OCI-LY1 (cell line): ENCODE data around the gene SGPP1.

Experiments
- H2AFZ ChIP-seq: fragments of 200-600 bp; sonication (generic), shearing (Covaris generic); 2 replicates; pipeline ENCODE4 v1.6.0; 2014; ENCODE audit warnings: antibody characterized with exemption, mild to moderate bottlenecking, low read length
- H3F3A ChIP-seq: fragments of 200-600 bp; sonication (generic), shearing (Covaris generic); 2 replicates; pipeline ENCODE4 v1.6.0; 2014; ENCODE audit warnings: mild to moderate bottlenecking, antibody characterized with exemption, low read length, moderate library complexity; ENCODE audit not compliant: insufficient read depth
- H3K27ac ChIP-seq: fragments of 200-600 bp; sonication (generic); 2 replicates; pipeline ENCODE4 v1.5.1; 2014; ENCODE audit warnings: low read length, mixed run types, mild to moderate bottlenecking, low read depth; ENCODE audit not compliant: poor library complexity, severe bottlenecking
- H3K27me3 ChIP-seq: fragments of 200-600 bp; sonication (generic); 2 replicates; pipeline ENCODE4 v1.6.0; 2014; ENCODE audit warnings: antibody characterized with exemption, mild to moderate bottlenecking, low read length, moderate library complexity; ENCODE audit not compliant: insufficient read depth
- H3K36me3 ChIP-seq: fragments of 200-600 bp; sonication (generic); 2 replicates; pipeline ENCODE4 v1.6.1; 2014; ENCODE audit warnings: mild to moderate bottlenecking, antibody characterized with exemption, low read length, moderate library complexity, mixed read lengths; ENCODE audit not compliant: insufficient read depth
- H3K4me1 ChIP-seq: fragments of 200-600 bp; sonication (generic); 2 replicates; pipeline ENCODE4 v1.5.1; 2014; ENCODE audit warnings: mild to moderate bottlenecking, low read length, moderate library complexity; ENCODE audit not compliant: insufficient read depth, severe bottlenecking
- H3K4me2 ChIP-seq: fragments of 200-600 bp; sonication (generic), shearing (Covaris generic); 2 replicates; pipeline ENCODE4 v1.6.1; 2014; ENCODE audit warnings: low read length
- H3K4me3 ChIP-seq: fragments of 200-600 bp; sonication (generic); 2 replicates; pipeline ENCODE4 v1.5.1; 2014; ENCODE audit warnings: low read length, low read depth, mild to moderate bottlenecking, mixed read lengths; ENCODE audit not compliant: poor library complexity, severe bottlenecking
- H3K79me2 ChIP-seq: fragments of 200-600 bp; shearing (Covaris generic); 2 replicates; pipeline ENCODE4 v1.6.1; 2016; ENCODE audit warnings: mixed run types, low read length, mixed read lengths; ENCODE audit not compliant: insufficient read depth
- H3K9ac ChIP-seq: fragments of 200-600 bp; sonication (generic), shearing (Covaris generic); 2 replicates; pipeline ENCODE4 v1.6.1; 2014; ENCODE audit warnings: mild to moderate bottlenecking, low read length, mixed read lengths
- H3K9me2 ChIP-seq: fragments of 200-600 bp; sonication (generic), shearing (Covaris generic); 2 replicates; pipeline ENCODE4 v1.6.1; 2014; ENCODE audit warnings: low read depth, mild to moderate bottlenecking, low read length, mixed read lengths
- H3K9me3 ChIP-seq: fragments of 200-600 bp; shearing (Covaris generic); 2 replicates; pipeline ENCODE4 v1.6.1; 2014; ENCODE audit warnings: low read length, mixed read lengths
- H4K20me1 ChIP-seq: fragments of 200-600 bp; sonication (generic), shearing (Covaris generic); 2 replicates; pipeline ENCODE4 v1.6.0; 2016; ENCODE audit warnings: mild to moderate bottlenecking, low read length; ENCODE audit not compliant: insufficient read depth
- EZH2 ChIP-seq: fragments of 200-600 bp; sonication (generic), shearing (Covaris generic); IDR thresholded peaks from 2 replicates; pipeline ENCODE4 v1.8.0; 2017; ENCODE audit warnings: borderline replicate concordance, mixed run types, mild to moderate bottlenecking, antibody characterized with exemption, low read length, moderate library complexity, mixed read lengths
- TF ChIP-seq, protein P1 (sequence below): fragments of 200-600 bp; sonication (generic), shearing (Covaris generic); IDR thresholded peaks from 2 replicates; pipeline ENCODE4 v1.5.1; 2017; ENCODE audit warnings: mild to moderate bottlenecking, antibody characterized with exemption, low read length, moderate library complexity, mixed read lengths

SGPP1 gene

DNA sequence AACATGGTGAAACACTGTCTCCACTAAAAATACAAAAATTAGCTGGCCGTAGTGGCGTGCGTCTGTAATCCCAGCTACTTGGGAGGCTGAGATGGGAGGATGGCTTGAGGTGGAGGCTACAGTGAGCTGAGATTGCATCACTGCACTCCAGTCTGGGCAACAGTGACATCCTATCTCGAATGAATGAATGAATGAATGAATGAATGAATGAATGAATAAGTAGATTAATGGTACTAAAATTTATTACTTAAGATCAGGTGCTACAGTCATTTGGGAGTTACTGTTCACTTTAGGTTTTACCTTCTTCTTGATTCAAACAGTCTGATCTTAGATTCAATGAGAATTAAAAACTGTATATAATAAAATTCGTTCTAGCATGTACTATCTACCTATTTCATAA lies 54.6 kb downstream of the SGPP1 start:
- Histone ChIP-seq H3K9me3 (no peaks in the 10 kb centered on the region), H3K36me3 (peaks cover 13% of the 10 kb centered on the region), H3K4me2 (no peak overlapping the region), H3K79me2 (no peaks in the 10 kb centered on the region), H3K9ac (no peak overlapping the region), H2AFZ (no peak overlapping the region), H3K27me3 (no peaks in the 10 kb centered on the region), H3K4me1 (no peaks in the 10 kb centered on the region), H3K4me3 (no peak overlapping the region), H4K20me1 (no peaks in the 10 kb centered on the region), H3K9me2 (no peaks in the 10 kb centered on the region), H3K27ac (no peak overlapping the region), H3F3A (no peaks in the 10 kb centered on the region)
- TF ChIP-seq, protein P1, sequence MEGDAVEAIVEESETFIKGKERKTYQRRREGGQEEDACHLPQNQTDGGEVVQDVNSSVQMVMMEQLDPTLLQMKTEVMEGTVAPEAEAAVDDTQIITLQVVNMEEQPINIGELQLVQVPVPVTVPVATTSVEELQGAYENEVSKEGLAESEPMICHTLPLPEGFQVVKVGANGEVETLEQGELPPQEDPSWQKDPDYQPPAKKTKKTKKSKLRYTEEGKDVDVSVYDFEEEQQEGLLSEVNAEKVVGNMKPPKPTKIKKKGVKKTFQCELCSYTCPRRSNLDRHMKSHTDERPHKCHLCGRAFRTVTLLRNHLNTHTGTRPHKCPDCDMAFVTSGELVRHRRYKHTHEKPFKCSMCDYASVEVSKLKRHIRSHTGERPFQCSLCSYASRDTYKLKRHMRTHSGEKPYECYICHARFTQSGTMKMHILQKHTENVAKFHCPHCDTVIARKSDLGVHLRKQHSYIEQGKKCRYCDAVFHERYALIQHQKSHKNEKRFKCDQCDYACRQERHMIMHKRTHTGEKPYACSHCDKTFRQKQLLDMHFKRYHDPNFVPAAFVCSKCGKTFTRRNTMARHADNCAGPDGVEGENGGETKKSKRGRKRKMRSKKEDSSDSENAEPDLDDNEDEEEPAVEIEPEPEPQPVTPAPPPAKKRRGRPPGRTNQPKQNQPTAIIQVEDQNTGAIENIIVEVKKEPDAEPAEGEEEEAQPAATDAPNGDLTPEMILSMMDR = no peak
- TF ChIP-seq EZH2 = no peak

DNA sequence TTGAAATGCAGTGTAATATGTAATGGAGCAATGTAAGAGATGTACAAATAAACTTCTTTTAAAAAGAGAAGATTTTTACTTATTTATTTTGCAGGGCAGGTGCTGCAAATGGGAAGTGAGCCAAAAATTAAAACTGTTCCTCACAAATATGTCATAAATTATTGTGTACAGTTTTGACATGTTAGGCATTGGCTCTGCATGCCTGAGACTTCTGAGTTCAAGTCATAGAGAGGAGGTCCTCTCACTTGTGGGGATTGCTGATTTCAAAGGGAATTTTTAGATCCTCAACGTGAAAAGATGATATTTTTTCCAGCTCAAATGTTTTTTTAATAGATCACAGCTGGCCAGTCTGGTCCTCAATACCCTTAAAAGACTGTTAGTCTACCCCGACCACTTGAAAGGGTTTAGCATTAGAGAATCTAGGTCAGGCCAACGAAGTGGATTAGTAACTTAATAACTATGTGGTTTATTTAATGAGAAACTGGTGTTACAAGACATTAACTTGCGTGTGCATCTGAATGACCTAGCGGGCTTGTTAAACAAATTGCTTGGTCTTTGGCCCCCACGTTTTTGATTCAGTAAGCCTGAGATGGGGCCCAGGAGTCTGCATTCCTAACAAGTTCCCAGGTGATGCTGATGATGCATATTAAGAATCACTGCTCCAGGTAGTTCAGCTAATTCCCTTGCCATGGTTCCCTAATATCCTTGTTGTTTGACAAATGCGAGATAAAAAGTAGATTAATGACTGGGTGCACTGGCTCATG lies 55.3 kb downstream of the SGPP1 start:
- no peaks in the 10 kb centered on the region for H3K79me2 ChIP-seq
- no peaks in the 10 kb centered on the region for H3F3A ChIP-seq
- no peak overlapping the region for H3K4me3 ChIP-seq
- no peaks in the 10 kb centered on the region for H3K9me2 ChIP-seq
- no peaks in the 10 kb centered on the region for H3K27me3 ChIP-seq
- no peak overlapping the region for H3K9ac ChIP-seq
- no peak for TF ChIP-seq EZH2
- TF ChIP-seq, protein P1 = no peak
- no peaks in the 10 kb centered on the region for H3K9me3 ChIP-seq
- H3K4me1 ChIP-seq = no peaks in the 10 kb centered on the region
- H2AFZ ChIP-seq = no peak overlapping the region
- no peaks in the 10 kb centered on the region for H4K20me1 ChIP-seq
- H3K4me2 ChIP-seq = no peak overlapping the region
- H3K36me3 ChIP-seq = peaks cover 8% of the 10 kb centered on the region
- no peak overlapping the region for H3K27ac ChIP-seq

- Histone ChIP-seq H3K9me3 (no peaks in the 10 kb centered on the region), H3K4me3 (no peak overlapping the region), H3K9me2 (no peaks in the 10 kb centered on the region), H3F3A (no peaks in the 10 kb centered on the region), H4K20me1 (no peaks in the 10 kb centered on the region), H3K27me3 (no peaks in the 10 kb centered on the region), H3K79me2 (no peaks in the 10 kb centered on the region), H3K4me1 (no peaks in the 10 kb centered on the region), H3K36me3 (peaks cover 2% of the 10 kb centered on the region), H2AFZ (no peak overlapping the region), H3K27ac (no peak overlapping the region), H3K4me2 (no peak overlapping the region), H3K9ac (no peak overlapping the region)
- TF ChIP-seq, protein P1 = no peak
- TF ChIP-seq EZH2 = no peak
These were observed 55.9 kb downstream of the SGPP1 start for GRCh38 chr14:63671987-63672386.
